GM19193 (cell line): ENCODE measurements around the gene C1D.

ENCODE experiments used
- POLR2A ChIP-seq: IDR thresholded peaks from 4 replicates; pipeline ENCODE4 v1.6.1; 2011; ENCODE audit not compliant: insufficient read depth, insufficient read length; ENCODE audit errors: extremely low read depth

The C1D gene

DNA sequence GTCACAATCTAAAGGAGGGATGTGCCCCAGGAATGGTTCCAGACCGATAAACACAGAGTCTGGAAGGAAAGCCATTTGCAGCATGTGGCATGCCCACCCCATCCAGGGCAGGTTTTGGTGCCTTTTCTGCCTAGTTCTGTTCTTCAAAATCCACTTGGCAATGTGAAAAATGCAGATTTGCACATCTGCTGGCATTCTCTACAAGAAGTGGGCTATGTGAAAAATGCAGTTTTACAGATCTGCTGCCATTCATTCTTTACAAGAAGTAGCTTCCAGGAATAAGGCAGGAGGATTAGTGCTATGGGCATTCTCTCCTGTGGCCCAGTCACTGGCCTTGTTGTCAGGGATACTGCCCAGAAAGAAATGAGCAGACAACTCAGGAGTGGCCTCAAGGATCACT, 68.1 kb downstream of the C1D start:
- no peak for TF ChIP-seq POLR2A

GRCh38 chr2:67993329-67993728, 69.5 kb downstream of the C1D start:
- TF ChIP-seq POLR2A = no peak

DNA sequence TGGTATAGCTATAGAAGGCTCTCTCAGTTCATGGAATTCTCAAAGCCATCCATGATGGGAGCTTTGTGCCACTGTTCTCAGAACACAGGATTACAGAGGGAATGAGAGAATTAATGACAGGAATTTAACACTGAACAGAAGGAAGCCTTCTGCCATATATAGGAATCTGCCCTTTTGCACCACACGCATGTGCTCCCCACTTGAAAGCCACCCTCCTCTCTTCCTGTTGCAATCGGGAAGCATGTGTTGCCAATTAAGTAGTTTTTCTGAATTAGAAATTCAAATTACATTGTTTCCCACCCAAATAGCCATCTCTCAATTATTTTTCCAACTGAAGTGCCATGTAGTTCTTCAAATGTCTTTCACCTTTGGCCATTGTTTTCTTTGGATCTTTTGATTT, 71.3 kb downstream of the C1D start:
- no peak for TF ChIP-seq POLR2A
